Measurements from ENCODE around the gene MRPL19. TPM values are rescaled to one million over a fixed set of nuclear protein-coding genes. Genes with fewer than 3 reads are reported as not detected.

MRPL19 gene
- total and polyA plus RNA-seq, 2 experiments from 2014 or later: 65.5 to 149 TPM

DNA sequence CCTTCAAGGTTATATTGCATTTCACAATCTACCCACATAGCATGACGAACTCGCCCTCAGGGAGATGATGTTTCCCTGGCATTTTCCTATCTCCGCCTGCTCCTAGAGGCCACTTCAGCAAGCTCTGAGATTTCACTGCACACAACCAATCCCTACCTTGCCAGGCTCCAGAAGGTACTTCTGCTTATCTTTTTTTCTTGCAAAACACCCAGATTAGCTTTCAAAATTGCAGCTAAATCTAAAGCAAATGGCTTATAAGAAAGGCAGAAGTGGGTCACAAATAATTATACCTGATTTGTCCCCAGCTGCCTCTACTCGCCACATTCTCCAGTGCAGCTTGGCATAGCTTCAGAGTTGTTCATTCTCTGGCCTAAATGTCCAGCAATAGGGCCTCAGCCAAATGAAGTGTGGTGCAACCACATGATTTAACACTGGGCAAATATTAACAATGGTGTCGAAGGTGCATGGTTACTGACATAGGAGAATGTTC lies 32.4 kb upstream of the MRPL19 start (continued):
- no peak for TF ChIP-seq ZNF462 (CRISPR knock-in tag; IDR thresholded peaks at IDR 0.05)

GRCh38 chr2:75616406-75616805 lies 30.2 kb upstream of the MRPL19 start:
- no peak overlapping the region for H3K4me2 ChIP-seq
- no peaks in the 10 kb centered on the region for H4K20me1 ChIP-seq (replicated peaks; ENCODE audit: insufficient read depth)
- H3F3A ChIP-seq (replicated peaks; ENCODE audit: low read depth): no peaks in the 10 kb centered on the region
- H3K79me2 ChIP-seq (replicated peaks; ENCODE audit: insufficient read depth): no peaks in the 10 kb centered on the region
- no peak overlapping the region for H2AFZ ChIP-seq
- H3K4me3 ChIP-seq: no peak overlapping the region
- Mint-ChIP-seq H3K27ac (no peak overlapping the region), H3K36me3 (ENCODE audit: low read depth) (no peaks in the 10 kb centered on the region), H3K4me3 (no peak overlapping the region), H3K4me1 (no peaks in the 10 kb centered on the region), H3K27me3 (ENCODE audit: insufficient read depth, low read depth, poor library complexity) (no peaks in the 10 kb centered on the region), H3K9me3 (no peaks in the 10 kb centered on the region; the same call in 2 of the 3 replicates)
- no peaks in the 10 kb centered on the region for H3K4me1 ChIP-seq (ENCODE audit: insufficient read depth)
- ATAC-seq (no peak), DNase-seq (ENCODE audit: low spot score) (no peak)
- H3K27me3 ChIP-seq (ENCODE audit: insufficient read depth): no peaks in the 10 kb centered on the region
- peaks cover 7% of the 10 kb centered on the region for H3K9me2 ChIP-seq (ENCODE audit: insufficient read depth)
- H3K27ac ChIP-seq (ENCODE audit: low read depth): no peak overlapping the region
- no peaks in the 10 kb centered on the region for H3K36me3 ChIP-seq (ENCODE audit: insufficient read depth)
- TF ChIP-seq CTCF (conservative IDR thresholded peaks at IDR 0.05; ENCODE audit: low read depth in 2 of 2) (no peak), POLR2AphosphoS5 (IDR thresholded peaks at IDR 0.05; ENCODE audit: low read depth) (no peak), NANOG (IDR thresholded peaks at IDR 0.05; ENCODE audit: borderline replicate concordance) (no peak), EZH2phosphoT487 (IDR thresholded peaks at IDR 0.05; ENCODE audit: unreplicated experiment) (no peak), JUNB (IDR thresholded peaks at IDR 0.05; ENCODE audit: unreplicated experiment) (no peak), ZNF114 (CRISPR knock-in tag; IDR thresholded peaks at IDR 0.05) (no peak), EZH2 (IDR thresholded peaks at IDR 0.05; ENCODE audit: low read depth, unreplicated experiment) (no peak), CREB1 (CRISPR knock-in tag; IDR thresholded peaks at IDR 0.05; ENCODE audit: low read depth) (no peak)
- TF ChIP-seq, protein P1, sequence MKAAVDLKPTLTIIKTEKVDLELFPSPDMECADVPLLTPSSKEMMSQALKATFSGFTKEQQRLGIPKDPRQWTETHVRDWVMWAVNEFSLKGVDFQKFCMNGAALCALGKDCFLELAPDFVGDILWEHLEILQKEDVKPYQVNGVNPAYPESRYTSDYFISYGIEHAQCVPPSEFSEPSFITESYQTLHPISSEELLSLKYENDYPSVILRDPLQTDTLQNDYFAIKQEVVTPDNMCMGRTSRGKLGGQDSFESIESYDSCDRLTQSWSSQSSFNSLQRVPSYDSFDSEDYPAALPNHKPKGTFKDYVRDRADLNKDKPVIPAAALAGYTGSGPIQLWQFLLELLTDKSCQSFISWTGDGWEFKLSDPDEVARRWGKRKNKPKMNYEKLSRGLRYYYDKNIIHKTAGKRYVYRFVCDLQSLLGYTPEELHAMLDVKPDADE (IDR thresholded peaks at IDR 0.05): no peak

Measured in GM23338 (cell line).